Measurements from ENCODE around the gene SLC4A9.

Gene SLC4A9

DNA sequence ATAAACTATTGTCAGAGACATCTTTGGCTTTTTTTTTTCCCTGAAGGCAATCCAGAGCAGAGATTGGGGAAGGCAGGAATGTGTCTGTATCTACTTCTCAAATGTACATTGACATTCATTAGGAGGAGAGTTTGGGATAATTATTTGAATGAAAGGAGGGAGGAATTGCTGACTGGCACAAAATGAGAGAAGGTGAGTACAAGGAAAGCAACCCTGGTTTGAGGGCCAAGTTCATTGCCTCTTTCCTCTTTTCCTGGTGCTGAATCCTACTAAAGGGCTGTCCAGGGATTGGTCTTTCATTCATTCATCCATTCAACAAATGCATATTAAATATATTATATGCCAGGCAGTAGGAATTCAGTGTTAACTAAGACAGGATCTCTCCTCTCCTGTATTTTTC, 22.9 kb downstream of the SLC4A9 start:
- in situ Hi-C loops (cut with HindIII; ENCODE audit: low pct_ligation_motif_present, low sequenced_read_pairs), result no loop called here
- H3K4me3 ChIP-seq (ENCODE audit: low read depth, low read length), result no peak overlapping the region

GRCh38 chr5:140383300-140383699, 23.3 kb downstream of the SLC4A9 start:
- no peak for TF ChIP-seq CTCF (IDR thresholded peaks at IDR 0.05; ENCODE audit: low read depth, low read length, missing control alignments)
- H3K4me3 ChIP-seq (ENCODE audit: low read depth, low read length), result no peak overlapping the region
- H3K36me3 ChIP-seq (replicated peaks), result no peaks in the 10 kb centered on the region
- no peak overlapping the region for H3K27ac ChIP-seq
- in situ Hi-C loops (cut with HindIII; ENCODE audit: low pct_ligation_motif_present, low sequenced_read_pairs), result no loop called here
- H3K27me3 ChIP-seq (replicated peaks), result no peaks in the 10 kb centered on the region
- no peak for DNase-seq

More for the DNA sequence above, 22.9 kb downstream of the SLC4A9 start:
- Histone ChIP-seq H3K36me3 (replicated peaks) (no peaks in the 10 kb centered on the region), H3K27ac (no peak overlapping the region), H3K27me3 (replicated peaks) (no peaks in the 10 kb centered on the region)
- TF ChIP-seq CTCF (IDR thresholded peaks at IDR 0.05; ENCODE audit: low read depth, low read length, missing control alignments), result no peak
- no peak for DNase-seq

- in situ Hi-C loops (cut with HindIII; ENCODE audit: low pct_ligation_motif_present, low sequenced_read_pairs), result no loop called here
- Histone ChIP-seq H3K36me3 (replicated peaks) (no peaks in the 10 kb centered on the region), H3K27me3 (replicated peaks) (no peaks in the 10 kb centered on the region), H3K4me3 (ENCODE audit: low read depth, low read length) (no peak overlapping the region), H3K27ac (no peak overlapping the region)
- TF ChIP-seq CTCF (IDR thresholded peaks at IDR 0.05; ENCODE audit: low read depth, low read length, missing control alignments), result no peak
- no peak for DNase-seq
Observed at GRCh38 chr5:140388052-140388451, 28.1 kb downstream of the SLC4A9 start.

GRCh38 chr5:140391312-140391711, 31.3 kb downstream of the SLC4A9 start:
- H3K4me3 ChIP-seq (ENCODE audit: low read depth, low read length), result no peak overlapping the region
- no peak for DNase-seq
- TF ChIP-seq CTCF (IDR thresholded peaks at IDR 0.05; ENCODE audit: low read depth, low read length, missing control alignments), result no peak
- in situ Hi-C loops (cut with HindIII; ENCODE audit: low pct_ligation_motif_present, low sequenced_read_pairs), result no loop called here
- H3K36me3 ChIP-seq (replicated peaks), result no peaks in the 10 kb centered on the region
- H3K27ac ChIP-seq, result no peak overlapping the region
- no peaks in the 10 kb centered on the region for H3K27me3 ChIP-seq (replicated peaks)

GRCh38 chr5:140391732-140392131, 31.7 kb downstream of the SLC4A9 start:
- Histone ChIP-seq H3K4me3 (ENCODE audit: low read depth, low read length) (no peak overlapping the region), H3K27me3 (replicated peaks) (no peaks in the 10 kb centered on the region), H3K27ac (no peak overlapping the region), H3K36me3 (replicated peaks) (no peaks in the 10 kb centered on the region)
- no peak for DNase-seq
- in situ Hi-C loops (cut with HindIII; ENCODE audit: low pct_ligation_motif_present, low sequenced_read_pairs), result no loop called here
- TF ChIP-seq CTCF (IDR thresholded peaks at IDR 0.05; ENCODE audit: low read depth, low read length, missing control alignments), result no peak

- no peak for TF ChIP-seq CTCF (IDR thresholded peaks at IDR 0.05; ENCODE audit: low read depth, low read length, missing control alignments)
- Histone ChIP-seq H3K27ac (no peak overlapping the region), H3K27me3 (replicated peaks) (no peaks in the 10 kb centered on the region), H3K4me3 (ENCODE audit: low read depth, low read length) (no peak overlapping the region), H3K36me3 (replicated peaks) (no peaks in the 10 kb centered on the region)
- in situ Hi-C loops (cut with HindIII; ENCODE audit: low pct_ligation_motif_present, low sequenced_read_pairs), result no loop called here
- no peak for DNase-seq
Observed at GRCh38 chr5:140393738-140394137, 33.7 kb downstream of the SLC4A9 start.
